Neuronal stem cell (in vitro differentiated cells): ENCODE measurements around the gene NEK10.

ENCODE experiments used
- DNase-seq: peaks from one replicate; pipeline ENCODE4 v3.0.0-alpha.2; 2013; ENCODE audit warnings: low spot score
- H2AFZ ChIP-seq: one replicate; pipeline ENCODE4 v1.6.1; 2013; ENCODE audit warnings: mild to moderate bottlenecking, low read length, inconsistent platforms
- H2AK5ac ChIP-seq: 2 replicates; pipeline ENCODE4 v1.6.1; 2013; ENCODE audit warnings: low read depth, mild to moderate bottlenecking, inconsistent platforms, low read length, moderate library complexity, mixed read lengths
- H2BK120ac ChIP-seq: 2 replicates; pipeline ENCODE4 v1.6.1; 2013; ENCODE audit warnings: low read depth, mild to moderate bottlenecking, inconsistent platforms, low read length, moderate library complexity, mixed read lengths
- H2BK12ac ChIP-seq: one replicate; pipeline ENCODE4 v1.6.1; 2013; ENCODE audit warnings: low read length, inconsistent platforms
- H2BK15ac ChIP-seq: 2 replicates; pipeline ENCODE4 v1.6.1; 2013; ENCODE audit warnings: mild to moderate bottlenecking, low read length, inconsistent platforms, mixed read lengths
- H2BK5ac ChIP-seq: one replicate; pipeline ENCODE4 v1.6.1; 2013; ENCODE audit warnings: inconsistent platforms, mild to moderate bottlenecking, low read length, moderate library complexity
- H3K14ac ChIP-seq: one replicate; pipeline ENCODE4 v1.6.1; 2013; ENCODE audit warnings: low read length, inconsistent platforms
- H3K18ac ChIP-seq: 2 replicates; pipeline ENCODE4 v1.6.1; 2013; ENCODE audit warnings: low read length, inconsistent platforms
- H3K23ac ChIP-seq: 2 replicates; pipeline ENCODE4 v1.6.1; 2013; ENCODE audit warnings: low read depth, mild to moderate bottlenecking, mixed read lengths, low read length, inconsistent platforms; ENCODE audit not compliant: poor library complexity
- H3K27ac ChIP-seq: replicated peaks from 3 replicates; pipeline ENCODE4 v1.5.1; 2013; ENCODE audit warnings: low read length, inconsistent platforms
- H3K27me3 ChIP-seq, 3 experiments: 2 replicates each; pipeline ENCODE4 v1.6.1; 2013; ENCODE audit warnings: low read length in 3 of 3, mild to moderate bottlenecking in 2 of 3, inconsistent platforms in 1 of 3, low read depth in 1 of 3, mixed read lengths in 1 of 3, moderate library complexity in 1 of 3; ENCODE audit not compliant: control insufficient read depth in 3 of 3, insufficient read depth in 3 of 3
- H3K36me3 ChIP-seq, 2 donors: replicated peaks in 1 of 2; 2 replicates each; pipeline ENCODE4 v1.6.1; 2013; ENCODE audit warnings: low read length in 2 of 2; ENCODE audit not compliant: control insufficient read depth in 2 of 2, insufficient read depth in 2 of 2
- H3K4ac ChIP-seq: 2 replicates; pipeline ENCODE4 v1.6.1; 2013; ENCODE audit warnings: inconsistent platforms, mild to moderate bottlenecking, low read length, moderate library complexity
- H3K4me1 ChIP-seq, 2 donors: 1 replicate in 1 of 2; 2 replicates in 1 of 2; pipeline ENCODE4 v1.6.1; 2013; ENCODE audit warnings: low read length in 2 of 2, low read depth in 1 of 2; ENCODE audit not compliant: control insufficient read depth in 2 of 2, insufficient read depth in 1 of 2
- H3K4me2 ChIP-seq: one replicate; pipeline ENCODE4 v1.6.1; 2013; ENCODE audit warnings: mild to moderate bottlenecking, low read length, inconsistent platforms; ENCODE audit not compliant: insufficient read depth, poor library complexity, severe bottlenecking
- H3K4me3 ChIP-seq, 2 donors: 2 replicates each; pipeline ENCODE4 v1.5.1; 2013; ENCODE audit warnings: low read length in 2 of 2, mild to moderate bottlenecking in 2 of 2, inconsistent platforms in 1 of 2, moderate library complexity in 1 of 2
- H3K79me1 ChIP-seq: one replicate; pipeline ENCODE4 v1.6.1; 2013; ENCODE audit warnings: low read depth, mild to moderate bottlenecking, inconsistent platforms, low read length, moderate library complexity
- H3K9ac ChIP-seq: one replicate; pipeline ENCODE4 v1.6.1; 2013; ENCODE audit warnings: mild to moderate bottlenecking, low read depth, low read length, inconsistent platforms; ENCODE audit not compliant: poor library complexity
- H3K9me3 ChIP-seq, 2 donors: replicated peaks in 1 of 2; 2 replicates each; pipeline versions ENCODE3 to v1.6.1; 2013; ENCODE audit warnings: low read length in 2 of 2, mild to moderate bottlenecking in 2 of 2, inconsistent platforms in 1 of 2, low read depth in 1 of 2, mixed read lengths in 1 of 2, moderate library complexity in 1 of 2; ENCODE audit not compliant: control insufficient read depth in 2 of 2, insufficient read depth in 1 of 2
- H4K8ac ChIP-seq: one replicate; pipeline ENCODE4 v1.6.1; 2013; ENCODE audit warnings: low read depth, mild to moderate bottlenecking, inconsistent platforms, low read length, moderate library complexity
- H4K91ac ChIP-seq: one replicate; pipeline ENCODE4 v1.6.1; 2013; ENCODE audit warnings: low read length, low read depth, mild to moderate bottlenecking, inconsistent platforms; ENCODE audit not compliant: poor library complexity
- WGBS, 2 donors: extraction: QIAGEN DNeasy Blood & Tissue Kit; methylation state at CpG; one replicate each; pipeline ENCODE4 v1.1.7; 2013; ENCODE audit warnings: missing lambda C conversion rate in 2 of 2, mixed read lengths in 1 of 2; ENCODE audit not compliant: insufficient read length in 2 of 2, insufficient replicate concordance in 1 of 2; ENCODE audit errors: extremely low coverage in 2 of 2; 5-methylcytosine and 5-hydroxymethylcytosine counted together

The NEK10 gene

GRCh38 chr3:27352047-27352446 lies 17.1 kb downstream of the NEK10 start:
- Histone ChIP-seq H3K14ac (no peak overlapping the region), H3K4ac (no peak overlapping the region), H3K18ac (no peak overlapping the region), H2AK5ac (no peak overlapping the region), H3K4me1 (peaks cover 4 to 11% of the 10 kb centered on the region in 2 donors), H2BK12ac (no peak overlapping the region), H2BK15ac (no peak overlapping the region), H4K8ac (no peak overlapping the region), H3K36me3 (no peaks in the 10 kb centered on the region), H2BK5ac (no peak overlapping the region), H4K91ac (no peak overlapping the region), H3K4me2 (no peak overlapping the region), H3K9me3 (no peaks in the 10 kb centered on the region), H3K4me3 (no peak overlapping the region), H3K9ac (no peak overlapping the region), H2BK120ac (no peak overlapping the region), H3K27ac (no peak overlapping the region), H2AFZ (no peak overlapping the region), H3K27me3 (no peaks in the 10 kb centered on the region), H3K79me1 (no peaks in the 10 kb centered on the region), H3K23ac (no peak overlapping the region)
- no CpG with 5 or more reads among the region's 3 CpGs for WGBS, 2 donors
- DNase-seq: no peak

- no CpG with 5 or more reads among the region's 3 CpGs for WGBS, 2 donors
- Histone ChIP-seq H3K4ac (no peak overlapping the region), H2AFZ (peak overlapping the region; percentile 85), H4K8ac (no peak overlapping the region), H2BK15ac (no peak overlapping the region), H4K91ac (no peak overlapping the region), H3K27me3 (no peaks in the 10 kb centered on the region), H2AK5ac (no peak overlapping the region), H3K27ac (no peak overlapping the region), H3K79me1 (no peaks in the 10 kb centered on the region), H3K4me1 (peaks cover 4 to 8% of the 10 kb centered on the region in 2 donors), H2BK5ac (no peak overlapping the region), H3K4me2 (no peak overlapping the region), H3K14ac (no peak overlapping the region), H3K18ac (no peak overlapping the region), H3K4me3 (no peak overlapping the region), H3K36me3 (no peaks in the 10 kb centered on the region), H3K23ac (no peak overlapping the region), H3K9me3 (no peaks in the 10 kb centered on the region), H3K9ac (no peak overlapping the region), H2BK12ac (no peak overlapping the region), H2BK120ac (no peak overlapping the region)
- no peak for DNase-seq
Observed at GRCh38 chr3:27349832-27350231, 19.4 kb downstream of the NEK10 start.

GRCh38 chr3:27345959-27346865 lies 23.0 kb downstream of the NEK10 start:
- DNase-seq: no peak
- Histone ChIP-seq H2BK12ac (no peak overlapping the region), H3K9me3 (no peaks in the 10 kb centered on the region), H2AK5ac (no peak overlapping the region), H3K27me3 (no peaks in the 10 kb centered on the region), H3K23ac (no peak overlapping the region), H2BK120ac (no peak overlapping the region), H3K18ac (no peak overlapping the region), H2AFZ (no peak overlapping the region), H2BK5ac (no peak overlapping the region), H3K4me3 (no peak overlapping the region), H3K4ac (no peak overlapping the region), H3K36me3 (no peaks in the 10 kb centered on the region), H3K27ac (no peak overlapping the region), H3K79me1 (no peaks in the 10 kb centered on the region), H3K14ac (no peak overlapping the region), H3K9ac (no peak overlapping the region), H4K8ac (no peak overlapping the region), H2BK15ac (no peak overlapping the region), H3K4me2 (no peak overlapping the region), H3K4me1 (peaks cover 0 to 2% of the 10 kb centered on the region in 2 donors), H4K91ac (no peak overlapping the region)
- WGBS, 2 donors: no CpG with 5 or more reads among the region's 11 CpGs

GRCh38 chr3:27345493-27345892 lies 23.7 kb downstream of the NEK10 start:
- Histone ChIP-seq H2BK120ac (no peak overlapping the region), H3K4me1 (peaks cover 0 to 2% of the 10 kb centered on the region in 2 donors), H3K4me2 (no peak overlapping the region), H2BK15ac (no peak overlapping the region), H3K23ac (no peak overlapping the region), H3K4me3 (no peak overlapping the region), H3K27me3 (no peaks in the 10 kb centered on the region), H3K27ac (no peak overlapping the region), H3K36me3 (no peaks in the 10 kb centered on the region), H3K14ac (no peak overlapping the region), H2BK5ac (no peak overlapping the region), H3K18ac (no peak overlapping the region), H3K79me1 (no peaks in the 10 kb centered on the region), H2BK12ac (no peak overlapping the region), H3K9me3 (no peaks in the 10 kb centered on the region), H2AK5ac (no peak overlapping the region), H3K4ac (no peak overlapping the region), H2AFZ (no peak overlapping the region), H4K91ac (no peak overlapping the region), H3K9ac (no peak overlapping the region), H4K8ac (no peak overlapping the region)
- no CpG with 5 or more reads among the region's 5 CpGs for WGBS, 2 donors
- no peak for DNase-seq
